Aorta (tissue), 5 donors: ENCODE results near the gene SH3YL1. TPM values are rescaled to one million over a fixed set of nuclear protein-coding genes. Genes with fewer than 3 reads are reported as not detected.

Experiments
- ATAC-seq: fragments of 200-7000 bp; cut with Tn5 transposase; one replicate; pipeline ENCODE4 v1.9.1; 2022; ENCODE audit warnings: moderate library complexity; ENCODE audit not compliant: low FRiP score
- DNase-seq, 2 donors: peaks; one replicate each; pipeline ENCODE4 v3.0.0-alpha.2; 2020
- H3K27ac ChIP-seq, 2 donors: one replicate each; pipeline ENCODE4 v1.5.1; 2013; ENCODE audit warnings: low read length in 2 of 2, mild to moderate bottlenecking in 2 of 2, moderate library complexity in 2 of 2, control low read depth in 1 of 2, inconsistent platforms in 1 of 2, low read depth in 1 of 2
- H3K27me3 ChIP-seq, 2 donors: one replicate each; pipeline ENCODE4 v1.6.1; 2013; ENCODE audit warnings: control low read depth in 1 of 2, low read length in 1 of 2, mild to moderate bottlenecking in 1 of 2, moderate library complexity in 1 of 2; ENCODE audit not compliant: insufficient read depth in 2 of 2, control insufficient read depth in 1 of 2
- H3K36me3 ChIP-seq, 2 donors: one replicate each; pipeline ENCODE4 v1.6.1; 2013; ENCODE audit warnings: control low read depth in 1 of 2, low read length in 1 of 2, mild to moderate bottlenecking in 1 of 2; ENCODE audit not compliant: insufficient read depth in 2 of 2, control insufficient read depth in 1 of 2
- H3K4me1 ChIP-seq, 2 donors: one replicate each; pipeline ENCODE4 v1.6.1; 2013; ENCODE audit warnings: low read length in 2 of 2, control low read depth in 1 of 2, mild to moderate bottlenecking in 1 of 2, moderate library complexity in 1 of 2; ENCODE audit not compliant: insufficient read depth in 2 of 2, control insufficient read depth in 1 of 2
- H3K4me3 ChIP-seq, 2 donors: one replicate each; pipeline ENCODE4 v1.5.1; 2013; ENCODE audit warnings: low read length in 2 of 2, control low read depth in 1 of 2, mild to moderate bottlenecking in 1 of 2
- H3K9me3 ChIP-seq: one replicate; pipeline ENCODE4 v1.6.1; 2013; ENCODE audit warnings: mild to moderate bottlenecking, low read length; ENCODE audit not compliant: control insufficient read depth
- WGBS, 2 donors: extraction: QIAGEN DNeasy Blood & Tissue Kit; methylation state at CpG; one replicate each; pipeline ENCODE4 v1.1.7; 2013; 5-methylcytosine and 5-hydroxymethylcytosine counted together
- intact Hi-C, 2 donors: fragments of 100-400 bp; cut with DNase I; formaldehyde crosslinking; loops; one replicate each; pipeline versions ENCODE4 v1.14.2 to v1.15.0; 2022
- polyA plus RNA-seq, 2 donors: library from polyadenylated mRNA; stranded (reverse); fragments of 200-250 nt; gene quantifications; one replicate each; pipeline ENCODE4 v1.2.3, GENCODE V29; 2013
- total RNA-seq, 2 donors: library from RNA; stranded (reverse); fragmentation: NEBNext Ultra II Directional; extraction: Animal tissue kit (Norgen Biotek cat#: 25700); gene quantifications; one replicate each; pipeline ENCODE4 v1.2.1, GENCODE V29; 2021
- donor health status: healthy with polysubstance abuse.
- donor health status: Bipolar disorder and iron deficiency.
- donor health status: DM: no; HTN: no; CAD: no.
- donor health status: DM: no; HTN: no; CAD: no.
- donor health status: DM: yes; HTN: yes; CAD: no.

The SH3YL1 gene
- total and polyA plus RNA-seq, 4 donors, result 25.9 to 37.3 (median 30.6) TPM

DNA sequence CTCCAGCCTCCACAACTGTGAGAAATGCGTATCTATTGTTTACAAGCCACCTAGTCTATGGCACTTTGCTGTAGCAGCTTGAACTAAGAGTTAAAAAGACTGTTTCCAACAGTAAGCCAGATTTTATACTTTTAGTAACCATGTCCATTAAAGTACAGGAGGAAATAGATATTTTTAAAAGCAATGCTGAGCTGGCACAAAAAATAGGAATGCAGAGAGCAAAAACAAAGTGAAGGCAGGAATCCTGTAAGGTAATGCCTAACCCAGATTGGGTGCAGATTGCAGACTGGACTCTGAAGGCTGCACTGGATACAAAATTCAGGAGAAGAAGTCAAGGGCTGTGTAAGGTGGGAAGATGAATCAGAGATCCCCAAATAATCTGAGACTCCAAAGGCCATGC lies 55.5 kb downstream of the SH3YL1 start:
- ATAC-seq (no peak), DNase-seq (no peak)
- WGBS, 2 donors, result 58 to 63% methylated on average over 1 of the region's 1 CpG
- peaks cover 0 to 3% of the 10 kb centered on the region in 2 donors for H3K4me1 ChIP-seq
- H3K27me3 ChIP-seq, result peaks cover 0 to 4% of the 10 kb centered on the region in 2 donors
- H3K27ac ChIP-seq, result no peak overlapping the region
- peaks cover 2% of the 10 kb centered on the region for H3K9me3 ChIP-seq
- H3K36me3 ChIP-seq, result no peaks in the 10 kb centered on the region
- intact Hi-C loops, result no loop called here
- H3K4me3 ChIP-seq, result no peak overlapping the region

GRCh38 chr2:203984-204383 lies 59.8 kb downstream of the SH3YL1 start:
- Histone ChIP-seq H3K9me3 (no peaks in the 10 kb centered on the region), H3K27me3 (no peaks in the 10 kb centered on the region), H3K4me3 (no peak overlapping the region), H3K4me1 (peaks cover 3 to 5% of the 10 kb centered on the region in 2 donors), H3K27ac (no peak overlapping the region), H3K36me3 (no peaks in the 10 kb centered on the region)
- DNase-seq, result no peak
- 59 to 70% methylated on average over 2 of the region's 2 CpGs for WGBS, 2 donors
- no peak for ATAC-seq
- intact Hi-C loops, result no loop called here

GRCh38 chr2:203401-203800 lies 60.4 kb downstream of the SH3YL1 start:
- DNase-seq (no peak), ATAC-seq (no peak)
- no peaks in the 10 kb centered on the region for H3K36me3 ChIP-seq
- peaks cover 3 to 5% of the 10 kb centered on the region in 2 donors for H3K4me1 ChIP-seq
- no peak overlapping the region for H3K4me3 ChIP-seq
- H3K27ac ChIP-seq, result no peak overlapping the region
- no peaks in the 10 kb centered on the region for H3K27me3 ChIP-seq
- intact Hi-C loops, result no loop called here
- H3K9me3 ChIP-seq, result no peaks in the 10 kb centered on the region
- 5 to 11% methylated on average over 8 of the region's 8 CpGs for WGBS, 2 donors

DNA sequence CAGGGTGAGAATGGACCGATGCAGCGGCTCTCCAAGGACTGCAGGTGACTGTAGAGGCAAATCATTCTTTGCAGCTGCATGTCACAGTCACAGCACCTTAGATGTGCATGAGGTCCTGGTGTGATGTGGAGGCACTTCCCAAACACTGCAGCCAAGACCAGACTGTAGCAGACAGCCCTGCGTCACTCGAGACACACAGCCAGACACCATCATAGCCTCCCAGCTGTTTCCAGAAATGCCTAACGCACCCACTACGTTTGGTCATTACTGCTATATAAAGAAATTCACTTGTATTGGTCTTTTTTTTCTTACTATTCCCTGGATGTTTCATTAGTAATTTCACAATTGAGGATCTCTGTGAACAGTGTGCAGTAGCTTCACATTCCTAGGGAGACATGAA lies 60.9 kb downstream of the SH3YL1 start:
- H3K27ac ChIP-seq, result no peak overlapping the region
- DNase-seq, result no peak
- H3K27me3 ChIP-seq, result no peaks in the 10 kb centered on the region
- intact Hi-C loops, result no loop called here
- H3K36me3 ChIP-seq, result no peaks in the 10 kb centered on the region
- no peak overlapping the region for H3K4me3 ChIP-seq
- H3K4me1 ChIP-seq, result peaks cover 3 to 5% of the 10 kb centered on the region in 2 donors
- H3K9me3 ChIP-seq, result no peaks in the 10 kb centered on the region
- WGBS, 2 donors, result 28 to 35% methylated on average over 6 of the region's 6 CpGs
- ATAC-seq, result no peak

- Histone ChIP-seq H3K27me3 (no peaks in the 10 kb centered on the region), H3K4me1 (peaks cover 3 to 5% of the 10 kb centered on the region in 2 donors), H3K4me3 (no peak overlapping the region), H3K27ac (no peak overlapping the region), H3K36me3 (no peaks in the 10 kb centered on the region), H3K9me3 (no peaks in the 10 kb centered on the region)
- DNase-seq, result no peak
- ATAC-seq, result peak; percentile 57
- intact Hi-C loops, result no loop called here
- WGBS, 2 donors, result 0 to 8% methylated on average over 9 of the region's 9 CpGs
Observed at GRCh38 chr2:201648-202433, 62.0 kb downstream of the SH3YL1 start.

- 34 to 44% methylated on average over 22 of the region's 22 CpGs for WGBS, 2 donors
- ATAC-seq (no peak), DNase-seq (no peak)
- intact Hi-C loops, result no loop called here
- Histone ChIP-seq H3K27me3 (no peaks in the 10 kb centered on the region), H3K4me1 (peaks cover 5% of the 10 kb centered on the region in 2 donors), H3K9me3 (no peaks in the 10 kb centered on the region), H3K27ac (no peak overlapping the region), H3K4me3 (no peak overlapping the region), H3K36me3 (no peaks in the 10 kb centered on the region)
Observed at GRCh38 chr2:199041-199966, 64.5 kb downstream of the SH3YL1 start.

DNA sequence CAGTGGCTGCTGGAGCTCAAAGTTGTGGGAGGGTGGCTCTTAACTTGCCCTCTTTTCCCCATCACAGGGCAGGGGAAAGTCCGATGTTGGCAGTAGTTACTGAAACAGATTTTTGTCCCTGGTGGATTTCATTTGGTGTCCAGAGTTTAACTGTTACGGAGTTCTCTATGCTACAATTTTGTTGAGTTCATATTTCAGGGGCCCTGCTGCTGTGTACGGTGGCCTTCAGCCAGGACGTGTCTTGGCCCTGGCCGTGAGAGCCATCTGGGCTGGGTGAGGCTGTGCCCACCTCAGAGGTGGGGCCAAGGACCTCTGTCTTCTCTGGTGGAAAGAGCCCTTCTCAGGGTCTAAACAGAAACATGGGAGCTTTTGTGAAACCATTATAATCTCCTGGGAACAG lies 67.4 kb downstream of the SH3YL1 start:
- H3K27ac ChIP-seq, result no peak overlapping the region

DNA sequence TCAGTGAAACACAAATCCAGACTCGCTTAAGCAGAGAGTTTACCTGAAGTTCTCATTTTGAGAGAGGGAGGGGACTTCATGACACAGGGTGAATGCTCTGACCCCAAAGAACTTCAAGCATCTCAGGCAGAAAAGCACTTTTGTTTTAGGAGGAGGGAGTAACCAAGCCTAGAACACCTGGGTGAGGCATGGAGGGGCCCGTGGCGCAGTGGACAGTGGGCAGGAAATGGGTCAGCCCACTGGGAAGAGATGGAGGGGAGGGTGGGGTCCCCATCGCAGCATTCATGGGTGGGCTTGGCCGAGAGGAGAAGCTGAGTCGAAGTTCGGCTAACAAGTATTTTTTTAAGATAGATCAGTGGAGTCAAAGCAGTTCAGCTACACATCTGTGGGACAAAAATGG lies 67.9 kb downstream of the SH3YL1 start:
- H3K9me3 ChIP-seq, result no peaks in the 10 kb centered on the region
- 41 to 64% methylated on average over 7 of the region's 7 CpGs for WGBS, 2 donors
- intact Hi-C loops, result no loop called here
- no peaks in the 10 kb centered on the region for H3K36me3 ChIP-seq
- ATAC-seq (no peak), DNase-seq (no peak)
- H3K4me1 ChIP-seq, result peaks cover 0 to 2% of the 10 kb centered on the region in 2 donors
- H3K4me3 ChIP-seq, result no peak overlapping the region
- H3K27me3 ChIP-seq, result no peaks in the 10 kb centered on the region
- H3K27ac ChIP-seq, result no peak overlapping the region

More for the DNA sequence above, 67.4 kb downstream of the SH3YL1 start:
- 4 to 11% methylated on average over 5 of the region's 5 CpGs for WGBS, 2 donors
- Histone ChIP-seq H3K27me3 (no peaks in the 10 kb centered on the region), H3K4me3 (no peak overlapping the region), H3K9me3 (no peaks in the 10 kb centered on the region), H3K36me3 (no peaks in the 10 kb centered on the region), H3K4me1 (peaks cover 0 to 2% of the 10 kb centered on the region in 2 donors)
- intact Hi-C loops, result no loop called here
- no peak for ATAC-seq
- no peak for DNase-seq
